Left lung (tissue), 10 donors: ENCODE data around the gene ZNF57. TPM values are rescaled to one million over a fixed set of nuclear protein-coding genes. Genes with fewer than 3 reads are reported as not detected.

Experiments used
- ATAC-seq: fragments of 200-7000 bp; cut with Tn5 transposase; one replicate; pipeline ENCODE4 v1.9.1; 2020; ENCODE audit warnings: moderate library complexity
- DNase-seq, 4 donors: peaks; one replicate each; pipeline ENCODE4 v3.0.0-alpha.2; 2013 to 2020
- H3K27ac ChIP-seq, 2 donors: fragments of 200-600 bp; sonication (generic) in 1 of 2; one replicate each; pipeline versions ENCODE4 v1.5.0 to v1.8.0; 2020 to 2021
- H3K27me3 ChIP-seq, 2 donors: fragments of 200-600 bp; sonication (generic) in 1 of 2; one replicate each; pipeline versions ENCODE4 v1.5.0 to v1.8.0; 2020 to 2021
- H3K36me3 ChIP-seq, 2 donors: fragments of 200-600 bp; sonication (generic) in 1 of 2; one replicate each; pipeline versions ENCODE4 v1.5.0 to v1.8.0; 2020 to 2021
- H3K4me1 ChIP-seq, 2 donors: fragments of 200-600 bp; one replicate each; pipeline ENCODE4 v1.8.0; 2021
- H3K4me3 ChIP-seq, 2 donors: fragments of 200-600 bp; sonication (generic) in 1 of 2; one replicate each; pipeline versions ENCODE4 v1.5.0 to v1.8.0; 2020 to 2021; ENCODE audit warnings: mild to moderate bottlenecking in 1 of 2
- H3K9me3 ChIP-seq, 2 donors: fragments of 200-600 bp; sonication (generic) in 1 of 2; one replicate each; pipeline versions ENCODE4 v1.5.0 to v1.8.0; 2020 to 2021
- intact Hi-C, 2 donors: fragments of 100-400 bp; cut with DNase I; formaldehyde crosslinking; loops; one replicate each; pipeline versions ENCODE4 v1.11.2 to v1.14.2; 2022
- polyA plus RNA-seq, 6 donors: library from polyadenylated mRNA; unstranded; fragments of 120-200 nt; gene quantifications; one replicate each; pipeline ENCODE4 v1.2.1, GENCODE V29; 2013; ENCODE audit not compliant: insufficient read length in 6 of 6
- total RNA-seq, 2 donors: library from RNA; stranded (reverse); fragmentation: NEBNext Ultra II Directional; extraction: Animal tissue kit (Norgen Biotek cat#: 25700); gene quantifications; one replicate each; pipeline ENCODE4 v1.2.1, GENCODE V29; 2021
- TF ChIP-seq, protein P1 (sequence below), 2 donors: fragments of 200-600 bp; sonication (generic) in 1 of 2; IDR thresholded peaks; one replicate each; pipeline versions ENCODE4 v1.5.0 to v1.8.0; 2021; ENCODE audit warnings: antibody characterized with exemption in 2 of 2
- donor health status: DM: no; HTN: yes; CAD: no.
- donor health status: DM: no; HTN: no; CAD: no.

The ZNF57 gene
- total and polyA plus RNA-seq, 8 donors: 5.7 to 7.9 (median 7.0) TPM

DNA sequence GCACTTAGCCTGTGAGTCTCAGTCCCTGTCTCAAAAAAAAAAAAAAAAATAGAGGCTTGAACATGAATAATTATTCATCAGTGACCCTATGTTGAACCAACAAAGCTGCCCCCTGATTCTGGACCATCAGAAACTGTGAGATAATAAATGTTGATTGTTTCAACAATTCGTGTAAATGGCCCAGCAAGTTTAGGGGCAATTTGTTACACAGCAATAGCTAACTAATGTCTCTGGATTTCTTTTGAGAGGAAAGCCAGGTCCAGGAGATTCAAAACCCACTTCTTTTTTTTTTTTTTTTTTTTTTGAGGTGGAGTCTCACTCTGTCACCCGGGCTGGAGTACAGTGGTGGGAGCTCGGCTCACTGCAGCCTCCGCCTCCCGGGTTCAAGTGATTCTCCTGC, 64.1 kb downstream of the ZNF57 start:
- intact Hi-C loops: no loop called here
- Histone ChIP-seq H3K9me3 (no peaks in the 10 kb centered on the region), H3K27ac (no peak overlapping the region), H3K27me3 (no peaks in the 10 kb centered on the region), H3K4me1 (peaks cover 5 to 20% of the 10 kb centered on the region in 2 donors), H3K36me3 (no peaks in the 10 kb centered on the region), H3K4me3 (no peak overlapping the region)
- TF ChIP-seq, protein P1, sequence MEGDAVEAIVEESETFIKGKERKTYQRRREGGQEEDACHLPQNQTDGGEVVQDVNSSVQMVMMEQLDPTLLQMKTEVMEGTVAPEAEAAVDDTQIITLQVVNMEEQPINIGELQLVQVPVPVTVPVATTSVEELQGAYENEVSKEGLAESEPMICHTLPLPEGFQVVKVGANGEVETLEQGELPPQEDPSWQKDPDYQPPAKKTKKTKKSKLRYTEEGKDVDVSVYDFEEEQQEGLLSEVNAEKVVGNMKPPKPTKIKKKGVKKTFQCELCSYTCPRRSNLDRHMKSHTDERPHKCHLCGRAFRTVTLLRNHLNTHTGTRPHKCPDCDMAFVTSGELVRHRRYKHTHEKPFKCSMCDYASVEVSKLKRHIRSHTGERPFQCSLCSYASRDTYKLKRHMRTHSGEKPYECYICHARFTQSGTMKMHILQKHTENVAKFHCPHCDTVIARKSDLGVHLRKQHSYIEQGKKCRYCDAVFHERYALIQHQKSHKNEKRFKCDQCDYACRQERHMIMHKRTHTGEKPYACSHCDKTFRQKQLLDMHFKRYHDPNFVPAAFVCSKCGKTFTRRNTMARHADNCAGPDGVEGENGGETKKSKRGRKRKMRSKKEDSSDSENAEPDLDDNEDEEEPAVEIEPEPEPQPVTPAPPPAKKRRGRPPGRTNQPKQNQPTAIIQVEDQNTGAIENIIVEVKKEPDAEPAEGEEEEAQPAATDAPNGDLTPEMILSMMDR (IDR thresholded peaks at IDR 0.05): no peak
- DNase-seq: no peak
- ATAC-seq: no peak

DNA sequence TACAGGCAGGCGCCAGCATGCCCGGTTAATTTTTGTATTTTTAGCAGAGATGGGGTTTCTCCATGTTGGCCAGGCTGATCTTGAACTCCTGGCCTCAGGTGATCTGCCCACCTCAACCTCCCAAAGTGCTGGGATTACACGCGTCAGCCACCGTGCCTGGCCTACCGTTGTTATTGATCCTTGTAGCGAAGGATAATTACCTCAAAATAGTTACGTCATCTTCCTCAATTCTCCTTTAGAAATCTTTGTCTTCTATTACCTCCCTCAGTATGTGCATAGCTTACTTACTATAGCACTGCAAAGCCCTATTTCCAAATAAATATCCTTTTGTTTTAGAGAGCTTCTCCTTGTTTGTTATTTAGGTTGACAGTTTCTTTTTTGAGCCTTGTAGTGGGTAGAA, 67.2 kb downstream of the ZNF57 start:
- H3K27ac ChIP-seq: no peak overlapping the region
- intact Hi-C loops: no loop called here
- no peak for ATAC-seq
- H3K4me1 ChIP-seq: peaks cover 15 to 39% of the 10 kb centered on the region in 2 donors
- H3K4me3 ChIP-seq: no peak overlapping the region
- TF ChIP-seq, protein P1 (IDR thresholded peaks at IDR 0.05): no peak
- no peaks in the 10 kb centered on the region for H3K36me3 ChIP-seq
- no peak for DNase-seq
- no peaks in the 10 kb centered on the region for H3K9me3 ChIP-seq
- no peaks in the 10 kb centered on the region for H3K27me3 ChIP-seq

Other genes starting within 250 kb of the ZNF57 start
- 1 to 10 TPM; 3.8 to 5.7 TPM for gene GNG7, start 198.2 kb upstream of the ZNF57 start, total RNA-seq
- 1 to 10 TPM; 4.7 to 7.1 (median 5.8) TPM for gene GNG7, start 198.2 kb upstream of the ZNF57 start, polyA plus RNA-seq
- 1 to 10 TPM in 1 of 2 donors, under 1 TPM in 1; 0.71 to 2.0 TPM for gene DIRAS1, start 179.6 kb upstream of the ZNF57 start, total RNA-seq
- 1 to 10 TPM in 5 of 6 donors, under 1 TPM in 1; 0.93 to 4.1 (median 1.5) TPM for gene DIRAS1, start 179.6 kb upstream of the ZNF57 start, polyA plus RNA-seq
- gene SLC39A3, start 160.9 kb upstream of the ZNF57 start, total RNA-seq: 10 to 100 TPM; 28.4 to 33.6 TPM
- gene SLC39A3, start 160.9 kb upstream of the ZNF57 start, polyA plus RNA-seq: 10 to 100 TPM; 18.3 to 25.3 (median 21.2) TPM
- gene SGTA, start 117.7 kb upstream of the ZNF57 start, total RNA-seq: 10 to 100 TPM; 39.6 to 46.3 TPM
- gene SGTA, start 117.7 kb upstream of the ZNF57 start, polyA plus RNA-seq: 10 to 100 TPM; 39.2 to 56.9 (median 47.7) TPM
- 10 to 100 TPM; 46.3 to 65.3 TPM for gene THOP1, start 115.4 kb upstream of the ZNF57 start, total RNA-seq
- gene THOP1, start 115.4 kb upstream of the ZNF57 start, polyA plus RNA-seq: 10 to 100 TPM; 37.6 to 52.5 (median 43.6) TPM
- 1 to 10 TPM; 2.1 to 4.1 TPM for gene ZNF554, start 81.1 kb upstream of the ZNF57 start, total RNA-seq
- 1 to 10 TPM; 7.4 to 9.0 (median 8.5) TPM for gene ZNF554, start 81.1 kb upstream of the ZNF57 start, polyA plus RNA-seq
- gene ZNF555, start 59.5 kb upstream of the ZNF57 start, total RNA-seq: 1 to 10 TPM; 6.2 to 6.6 TPM
- 10 to 100 TPM in 1 of 6 donors, 1 to 10 TPM in 5; 8.8 to 10.6 (median 9.2) TPM for gene ZNF555, start 59.5 kb upstream of the ZNF57 start, polyA plus RNA-seq
- not detected for gene ZNF556, start 33.6 kb upstream of the ZNF57 start, total RNA-seq
- under 1 TPM; 0.06 to 0.21 (median 0.14) TPM for gene ZNF556, start 33.6 kb upstream of the ZNF57 start, polyA plus RNA-seq
- 1 to 10 TPM; 3.4 to 4.1 TPM for gene ZNF77, start 44.0 kb downstream of the ZNF57 start, total RNA-seq
- gene ZNF77, start 44.0 kb downstream of the ZNF57 start, polyA plus RNA-seq: 10 to 100 TPM in 2 of 6 donors, 1 to 10 TPM in 4; 8.8 to 10.3 (median 9.7) TPM
- 1 to 10 TPM; 3.3 to 6.9 TPM for gene TLE6, start 76.6 kb downstream of the ZNF57 start, total RNA-seq
- gene TLE6, start 76.6 kb downstream of the ZNF57 start, polyA plus RNA-seq: 10 to 100 TPM; 10.2 to 16.0 (median 10.7) TPM
- 10 to 100 TPM; 35.2 to 70.5 TPM for gene TLE2, start 128.4 kb downstream of the ZNF57 start, total RNA-seq
- 100 to 1,000 TPM; 148 to 244 (median 181) TPM for gene TLE2, start 128.4 kb downstream of the ZNF57 start, polyA plus RNA-seq
- 100 to 1,000 TPM; 335 to 409 TPM for gene TLE5, start 161.6 kb downstream of the ZNF57 start, total RNA-seq
- gene TLE5, start 161.6 kb downstream of the ZNF57 start, polyA plus RNA-seq: 100 to 1,000 TPM; 715 to 954 (median 823) TPM
- gene GNA11, start 193.4 kb downstream of the ZNF57 start, total RNA-seq: 10 to 100 TPM; 57.2 to 59.9 TPM
- gene GNA11, start 193.4 kb downstream of the ZNF57 start, polyA plus RNA-seq: 10 to 100 TPM; 50.9 to 66.3 (median 62.1) TPM
- 10 to 100 TPM; 17.6 to 35.9 TPM for gene GNA15, start 235.1 kb downstream of the ZNF57 start, total RNA-seq
- gene GNA15, start 235.1 kb downstream of the ZNF57 start, polyA plus RNA-seq: 1 to 10 TPM; 1.8 to 3.4 (median 2.4) TPM